ENCODE results near the gene DNAJB6. TPM values are rescaled to one million over a fixed set of nuclear protein-coding genes. Genes with fewer than 3 reads are reported as not detected.

DNAJB6 gene
- total RNA-seq, 1 experiment from 2014 or later: 108 TPM

DNA sequence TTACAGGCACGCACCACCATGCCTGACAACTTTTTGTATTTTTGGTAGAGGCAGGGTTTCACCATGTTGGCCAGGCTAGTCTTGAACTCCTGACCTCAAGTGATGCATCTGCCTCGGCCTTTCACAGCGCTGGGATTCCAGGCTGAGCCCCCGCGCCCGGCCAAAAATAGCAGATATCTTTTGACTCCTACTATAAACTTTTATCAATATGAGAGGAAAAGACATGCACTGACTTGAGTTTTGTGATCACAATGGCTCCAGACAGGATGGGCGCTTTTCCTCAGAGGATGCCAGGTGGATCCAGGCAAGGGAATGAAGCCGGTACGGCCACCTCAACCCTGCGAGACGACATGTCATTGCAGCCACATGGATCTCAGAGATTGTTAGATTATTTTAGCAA, 123.9 kb downstream of the DNAJB6 start:
- TF ChIP-seq, protein P1, sequence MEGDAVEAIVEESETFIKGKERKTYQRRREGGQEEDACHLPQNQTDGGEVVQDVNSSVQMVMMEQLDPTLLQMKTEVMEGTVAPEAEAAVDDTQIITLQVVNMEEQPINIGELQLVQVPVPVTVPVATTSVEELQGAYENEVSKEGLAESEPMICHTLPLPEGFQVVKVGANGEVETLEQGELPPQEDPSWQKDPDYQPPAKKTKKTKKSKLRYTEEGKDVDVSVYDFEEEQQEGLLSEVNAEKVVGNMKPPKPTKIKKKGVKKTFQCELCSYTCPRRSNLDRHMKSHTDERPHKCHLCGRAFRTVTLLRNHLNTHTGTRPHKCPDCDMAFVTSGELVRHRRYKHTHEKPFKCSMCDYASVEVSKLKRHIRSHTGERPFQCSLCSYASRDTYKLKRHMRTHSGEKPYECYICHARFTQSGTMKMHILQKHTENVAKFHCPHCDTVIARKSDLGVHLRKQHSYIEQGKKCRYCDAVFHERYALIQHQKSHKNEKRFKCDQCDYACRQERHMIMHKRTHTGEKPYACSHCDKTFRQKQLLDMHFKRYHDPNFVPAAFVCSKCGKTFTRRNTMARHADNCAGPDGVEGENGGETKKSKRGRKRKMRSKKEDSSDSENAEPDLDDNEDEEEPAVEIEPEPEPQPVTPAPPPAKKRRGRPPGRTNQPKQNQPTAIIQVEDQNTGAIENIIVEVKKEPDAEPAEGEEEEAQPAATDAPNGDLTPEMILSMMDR (IDR thresholded peaks at IDR 0.05; ENCODE audit: insufficient read depth in 1 of 2, low read depth in 1 of 2, low read length in 1 of 2, severe bottlenecking in 1 of 2, unreplicated experiment in 1 of 2): no peak
- no peaks in the 10 kb centered on the region for H3K27me3 ChIP-seq (replicated peaks; ENCODE audit: control insufficient read depth, insufficient read depth, low read length)
- 0 out of 2 replicates have a peak, but pooled peaks cover 3% of the 10 kb centered on the region for H3K9me3 ChIP-seq
- peaks cover 35% of the 10 kb centered on the region for H3K27me3 Mint-ChIP-seq (ENCODE audit: insufficient read depth, unreplicated experiment)
- no peaks in the 10 kb centered on the region for H3K36me3 Mint-ChIP-seq (ENCODE audit: insufficient read depth, unreplicated experiment)
- no TSS peak for BruUV-seq (replicated peaks)
- no peaks in the 10 kb centered on the region for H3K36me3 ChIP-seq (ENCODE audit: control insufficient read depth, insufficient read depth, low read length)
- ChIA-PET CTCF (no interaction called here), POLR2A (no interaction called here)
- no peaks in the 10 kb centered on the region for H3K4me1 ChIP-seq
- no peaks in the 10 kb centered on the region for H3K4me1 Mint-ChIP-seq (ENCODE audit: low read depth, unreplicated experiment)
- no peak for DNase-seq
- no peak overlapping the region for H3K4me3 ChIP-seq (ENCODE audit: low read depth, low read length)
- H3K9me3 Mint-ChIP-seq (ENCODE audit: unreplicated experiment): no peaks in the 10 kb centered on the region
- H3K4me3 Mint-ChIP-seq (ENCODE audit: unreplicated experiment): no peak overlapping the region
- H3K27ac Mint-ChIP-seq (ENCODE audit: unreplicated experiment): no peak overlapping the region
- intact Hi-C loops (cut with micrococcal nuclease; ENCODE audit: unreplicated experiment): no loop called here

DNA sequence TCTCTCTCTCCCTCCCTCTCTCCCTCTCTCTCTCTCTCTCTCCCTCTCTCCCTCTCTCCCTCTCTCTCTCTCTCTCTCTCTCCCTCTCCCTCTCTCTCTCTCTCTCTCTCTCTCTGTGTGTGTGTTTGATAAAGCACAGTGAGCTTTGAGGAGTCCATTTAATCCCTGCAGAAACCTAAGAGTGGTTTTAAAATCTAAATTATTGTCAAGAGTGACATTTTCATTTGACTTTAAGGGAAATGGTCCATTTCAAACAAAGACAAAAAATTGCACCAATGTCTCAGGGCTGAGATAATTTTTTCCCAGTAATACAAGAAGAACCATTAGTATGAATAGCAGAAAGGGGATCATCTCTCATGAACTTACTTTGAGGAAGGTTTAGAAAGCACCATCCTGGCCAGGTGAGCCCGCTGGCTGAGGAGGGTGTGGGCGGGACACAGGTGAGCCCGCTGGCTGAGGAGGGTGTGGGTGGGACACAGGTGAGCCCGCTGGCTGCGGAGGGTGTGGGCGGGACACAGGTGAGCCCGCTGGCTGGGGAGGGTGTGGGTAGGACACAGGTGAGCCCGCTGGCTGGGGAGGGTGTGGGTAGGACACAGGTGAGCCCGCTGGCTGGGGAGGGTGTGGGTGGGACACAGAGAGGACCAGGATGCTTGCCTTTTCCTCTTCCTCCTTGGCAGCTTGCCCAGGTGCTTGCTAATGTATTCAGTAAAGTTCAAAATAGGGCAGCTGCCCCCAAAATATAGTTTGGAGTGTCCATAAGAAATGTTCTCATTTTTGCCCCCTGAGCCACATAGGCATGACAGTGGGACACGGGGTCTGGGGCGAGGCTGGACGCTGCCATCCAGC, 125.0 kb downstream of the DNAJB6 start:
- no peaks in the 10 kb centered on the region for H3K4me1 Mint-ChIP-seq (ENCODE audit: low read depth, unreplicated experiment)

DNA sequence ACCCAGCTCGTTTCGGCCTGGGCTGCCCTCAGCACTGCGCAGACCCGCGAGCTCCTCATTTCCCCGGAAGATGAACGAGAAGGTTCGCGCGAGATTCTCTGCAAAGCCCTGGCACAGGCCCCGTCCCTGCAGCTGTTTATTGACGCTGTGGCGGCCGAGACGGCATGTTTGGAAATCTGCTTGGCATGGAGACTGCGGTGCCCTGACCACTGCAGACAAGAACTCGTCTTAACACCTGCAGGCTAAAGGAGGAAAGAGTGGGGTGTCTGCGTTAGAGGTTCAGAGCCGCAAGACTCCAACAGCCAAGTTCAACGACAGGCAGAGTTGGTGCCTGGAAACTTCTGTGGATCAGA, 125.6 kb downstream of the DNAJB6 start:
- H3K27ac Mint-ChIP-seq (ENCODE audit: unreplicated experiment): no peak overlapping the region
- CTCF ChIA-PET: no interaction called here
- TF ChIP-seq, protein P1 (IDR thresholded peaks at IDR 0.05; ENCODE audit: insufficient read depth in 1 of 2, low read depth in 1 of 2, low read length in 1 of 2, severe bottlenecking in 1 of 2, unreplicated experiment in 1 of 2): no peak
- Histone ChIP-seq H3K4me3 (ENCODE audit: low read depth, low read length) (no peak overlapping the region), H3K36me3 (ENCODE audit: control insufficient read depth, insufficient read depth, low read length) (no peaks in the 10 kb centered on the region), H3K9me3 (no peaks in the 10 kb centered on the region), H3K4me1 (no peaks in the 10 kb centered on the region), H3K27me3 (replicated peaks; ENCODE audit: control insufficient read depth, insufficient read depth, low read length) (no peaks in the 10 kb centered on the region; the same call in 1 of the 2 replicates)
- no peaks in the 10 kb centered on the region for H3K36me3 Mint-ChIP-seq (ENCODE audit: insufficient read depth, unreplicated experiment)
- POLR2A ChIA-PET: no interaction called here
- intact Hi-C loops (cut with micrococcal nuclease; ENCODE audit: unreplicated experiment): no loop called here
- BruUV-seq (replicated peaks): no TSS peak
- peaks cover 35% of the 10 kb centered on the region for H3K27me3 Mint-ChIP-seq (ENCODE audit: insufficient read depth, unreplicated experiment)
- DNase-seq: no peak
- H3K4me1 Mint-ChIP-seq (ENCODE audit: low read depth, unreplicated experiment): no peaks in the 10 kb centered on the region
- no peak overlapping the region for H3K4me3 Mint-ChIP-seq (ENCODE audit: unreplicated experiment)
- H3K9me3 Mint-ChIP-seq (ENCODE audit: unreplicated experiment): no peaks in the 10 kb centered on the region

More for the DNA sequence above, 125.0 kb downstream of the DNAJB6 start:
- no peaks in the 10 kb centered on the region for H3K27me3 ChIP-seq (replicated peaks; ENCODE audit: control insufficient read depth, insufficient read depth, low read length)
- TF ChIP-seq, protein P1 (IDR thresholded peaks at IDR 0.05; ENCODE audit: insufficient read depth in 1 of 2, low read depth in 1 of 2, low read length in 1 of 2, severe bottlenecking in 1 of 2, unreplicated experiment in 1 of 2): no peak
- Mint-ChIP-seq H3K27ac (ENCODE audit: unreplicated experiment) (no peak overlapping the region), H3K36me3 (ENCODE audit: insufficient read depth, unreplicated experiment) (no peaks in the 10 kb centered on the region), H3K9me3 (ENCODE audit: unreplicated experiment) (no peaks in the 10 kb centered on the region), H3K27me3 (ENCODE audit: insufficient read depth, unreplicated experiment) (peaks cover 40% of the 10 kb centered on the region), H3K4me3 (ENCODE audit: unreplicated experiment) (no peak overlapping the region)
- intact Hi-C loops (cut with micrococcal nuclease; ENCODE audit: unreplicated experiment): no loop called here
- no peaks in the 10 kb centered on the region for H3K9me3 ChIP-seq
- no TSS peak for BruUV-seq (replicated peaks)
- CTCF ChIA-PET: no interaction called here
- no peak overlapping the region for H3K4me3 ChIP-seq (ENCODE audit: low read depth, low read length)
- DNase-seq: no peak
- POLR2A ChIA-PET: no interaction called here
- no peaks in the 10 kb centered on the region for H3K4me1 ChIP-seq
- no peaks in the 10 kb centered on the region for H3K36me3 ChIP-seq (ENCODE audit: control insufficient read depth, insufficient read depth, low read length)

Measured in Caco-2 (cell line).